GM19468 (cell line): ENCODE measurements around the gene PKM.
"Not testable (repeated sequence)": the region's sequence is repeated elsewhere in the genome, so short reads cannot be mapped to it uniquely, and the experiment has no call there.

Experiments used
- ATAC-seq: cut with Tn5 transposase; IDR thresholded peaks from one replicate; pipeline ENCODE4 v1.9.1; 2021; ENCODE audit warnings: mild to moderate bottlenecking, moderate library complexity, moderate number of reproducible peaks; ENCODE audit not compliant: unreplicated experiment; ENCODE audit errors: extremely low read depth

The PKM gene

DNA sequence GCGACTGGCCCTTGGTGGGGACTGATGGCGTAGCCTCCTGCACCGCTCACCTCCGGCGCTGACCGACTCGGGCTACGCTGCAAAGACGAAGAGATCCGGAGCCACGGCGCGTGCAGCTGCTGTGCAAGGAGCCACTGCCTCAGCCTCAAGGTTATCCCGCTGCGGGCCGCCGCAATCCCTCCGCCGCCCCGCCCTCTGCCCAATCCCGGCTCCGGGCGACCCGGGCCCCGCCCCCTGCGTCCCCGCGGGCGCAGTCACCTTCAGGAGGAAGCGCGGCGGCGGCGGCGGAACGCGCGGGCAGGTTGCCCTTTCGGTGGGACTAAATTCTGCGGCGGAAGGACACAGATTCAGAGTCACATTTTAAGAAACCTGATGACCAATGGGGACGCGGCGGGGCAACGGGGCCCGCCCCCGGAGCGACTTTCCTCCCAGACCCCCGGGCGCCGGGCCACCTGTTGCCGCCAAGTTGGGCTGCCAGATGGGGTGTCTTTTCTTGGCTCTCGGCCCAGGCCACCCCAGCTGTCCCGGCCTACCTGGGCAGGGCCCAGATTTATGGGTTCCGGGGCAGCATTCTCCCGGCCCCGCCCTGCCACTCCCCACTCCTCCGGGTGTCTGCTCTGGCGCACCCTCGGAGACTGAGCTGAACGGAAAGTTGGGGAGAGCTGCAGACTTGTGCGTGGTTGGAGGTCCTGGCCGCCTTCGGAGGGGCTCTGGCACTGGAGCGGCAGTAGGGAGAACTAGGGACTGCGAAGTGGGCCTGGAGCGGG, at the start of gene PKM:
TSS of gene PKM (minus strand) at position 125 of the 767 bp plus-strand sequence. CDS start 12,093 bp downstream, outside the sequence.
- peak; percentile 31 for ATAC-seq

DNA sequence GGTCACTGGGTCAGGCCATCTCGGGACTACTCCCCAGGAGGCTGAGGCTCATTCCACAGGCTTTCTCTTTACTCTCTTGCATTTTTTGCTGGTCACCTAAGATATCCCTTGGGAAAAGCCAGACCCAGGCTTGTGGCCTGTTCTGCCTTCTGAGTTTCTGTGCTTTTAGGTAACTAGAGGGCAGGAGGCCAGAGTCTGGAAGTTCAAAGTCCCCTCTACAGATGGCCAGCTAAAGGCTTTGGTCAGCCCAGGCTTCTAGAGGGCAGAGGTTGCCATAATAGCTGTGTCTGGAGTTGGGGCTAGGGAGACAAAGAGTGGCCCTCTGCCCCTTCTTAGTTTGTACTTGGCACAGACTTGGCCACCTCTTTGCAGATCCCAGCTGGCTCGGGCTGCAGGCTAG, 49.8 kb upstream of the PKM start:
- no peak for ATAC-seq

DNA sequence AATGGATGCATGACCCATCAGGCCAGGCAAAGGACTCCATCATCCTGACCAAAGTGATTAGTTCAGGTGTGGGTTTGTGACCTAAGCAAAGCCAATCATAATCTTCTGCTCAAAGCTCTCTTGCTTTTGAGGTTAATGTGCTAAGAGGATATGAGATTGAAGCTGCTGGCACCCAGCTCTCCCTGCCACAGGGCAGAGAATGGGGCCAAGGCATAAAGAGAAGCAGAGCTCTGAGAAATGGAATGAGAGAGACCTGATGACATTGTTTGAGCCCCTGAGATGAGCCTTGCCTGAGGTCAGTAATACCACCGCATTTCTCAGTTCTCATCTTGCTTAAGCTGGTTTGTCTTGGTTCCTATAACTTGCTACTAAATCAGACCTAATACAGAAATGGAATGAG, 47.7 kb upstream of the PKM start:
- ATAC-seq = no peak

DNA sequence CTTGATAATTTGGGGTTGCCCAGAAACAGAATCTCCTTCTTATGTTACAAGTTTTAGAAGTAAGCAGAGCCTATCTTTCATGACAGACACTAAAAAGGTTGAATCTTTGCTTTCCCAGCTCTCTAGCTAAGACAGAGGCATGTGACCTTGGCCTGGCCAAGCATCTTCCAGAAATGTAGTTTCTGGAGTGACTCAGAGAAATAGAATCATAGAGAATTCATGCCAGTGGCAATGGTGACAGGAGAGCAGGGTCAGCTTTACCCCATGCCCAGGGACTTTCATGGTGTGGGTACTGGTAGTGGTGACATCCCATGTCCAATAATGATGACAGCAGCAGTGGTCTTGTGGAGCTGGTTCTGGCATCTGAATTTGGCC, 45.3 kb upstream of the PKM start:
- ATAC-seq = no peak

DNA sequence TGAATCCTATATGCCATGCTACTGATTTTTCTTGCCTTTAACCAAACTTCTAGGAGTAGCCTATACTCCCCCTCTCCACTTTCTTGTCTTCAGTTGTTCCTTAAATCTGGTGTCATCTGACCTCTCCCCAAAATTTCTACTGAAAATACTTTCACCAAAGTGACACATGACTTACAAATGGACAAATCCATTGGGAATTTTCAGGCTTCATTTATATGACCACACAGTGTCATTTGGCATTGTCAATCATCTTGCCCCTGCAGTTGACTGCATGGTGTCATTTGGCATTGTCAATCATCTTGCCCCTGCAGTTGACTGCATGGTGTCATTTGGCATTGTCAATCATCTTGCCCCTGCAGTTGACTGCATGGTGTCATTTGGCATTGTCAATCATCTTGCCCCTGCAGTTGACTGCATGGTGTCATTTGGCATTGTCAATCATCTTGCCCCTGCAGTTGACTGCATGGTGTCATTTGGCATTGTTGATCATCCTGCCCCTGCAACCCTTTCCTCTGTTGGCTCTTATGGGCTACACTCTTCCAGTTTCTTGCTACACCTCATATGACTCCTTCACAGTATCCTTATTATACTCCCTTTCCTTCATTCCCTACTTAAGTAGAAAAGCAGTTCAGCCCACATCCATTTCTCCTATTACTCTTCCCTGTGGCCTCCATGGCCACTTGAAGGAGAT, 44.8 kb upstream of the PKM start:
- ATAC-seq = not testable (repeated sequence)

DNA sequence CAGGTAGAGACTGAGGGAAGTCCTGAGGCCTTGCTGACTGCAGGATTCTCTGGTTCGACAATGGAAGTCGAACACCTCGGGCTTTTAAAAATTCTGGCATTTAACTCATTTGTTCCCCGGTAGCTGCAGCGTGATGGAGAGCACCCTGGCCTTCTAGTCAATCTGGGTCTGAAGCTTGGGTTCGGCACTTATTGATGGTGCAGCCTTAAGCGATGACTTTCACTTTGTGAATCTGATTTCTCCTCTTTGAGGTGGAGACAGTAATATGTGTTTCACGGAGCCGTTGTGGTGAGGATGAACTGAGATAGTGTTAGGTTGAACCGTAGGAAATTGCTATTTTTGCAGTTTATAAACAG, 42.0 kb upstream of the PKM start:
- no peak for ATAC-seq

DNA sequence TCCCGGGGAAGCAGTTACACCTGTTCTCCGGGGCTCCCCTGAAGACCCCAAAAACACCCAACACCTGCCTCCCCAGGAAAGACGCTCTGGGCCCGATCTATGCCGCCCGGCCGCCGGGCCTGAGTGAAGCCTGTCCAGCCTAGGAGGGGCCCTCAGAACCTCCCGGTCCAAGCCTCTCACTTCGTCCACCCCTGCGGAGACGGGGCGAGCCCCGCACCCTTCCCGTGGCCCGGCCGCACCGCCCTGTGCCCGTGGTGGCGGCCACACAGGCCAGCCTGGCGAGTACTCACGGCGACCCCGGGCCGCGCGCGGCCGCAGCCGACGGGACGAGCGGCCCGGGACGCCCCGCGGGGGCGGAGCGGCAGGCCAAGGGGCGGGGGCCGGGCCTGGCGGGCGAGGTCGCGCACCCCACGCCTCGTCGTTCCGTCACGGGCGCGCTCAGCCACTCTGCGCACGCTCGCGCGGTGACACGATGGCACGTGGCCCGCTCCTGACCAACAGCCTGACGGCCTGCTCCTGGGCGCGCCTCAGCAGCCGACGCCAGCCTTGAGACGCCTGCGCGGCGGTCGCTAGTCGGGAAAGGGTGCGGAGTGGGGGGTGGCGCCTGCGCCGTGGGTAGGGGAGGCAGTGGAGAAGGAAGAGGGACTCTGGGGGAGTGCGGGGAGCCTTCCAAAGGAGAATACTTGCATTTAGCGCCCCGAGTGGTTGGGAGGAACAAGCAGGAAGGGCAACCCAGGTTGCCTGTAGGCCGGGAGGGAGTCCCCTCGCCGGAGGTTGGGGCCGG, 41.4 kb upstream of the PKM start, which contains the start of gene PARP6:
TSS of gene PARP6 (minus strand) at position 342 of the 784 bp plus-strand sequence. CDS start 5,077 bp downstream, outside the sequence.
- peak; percentile 88 for ATAC-seq

DNA sequence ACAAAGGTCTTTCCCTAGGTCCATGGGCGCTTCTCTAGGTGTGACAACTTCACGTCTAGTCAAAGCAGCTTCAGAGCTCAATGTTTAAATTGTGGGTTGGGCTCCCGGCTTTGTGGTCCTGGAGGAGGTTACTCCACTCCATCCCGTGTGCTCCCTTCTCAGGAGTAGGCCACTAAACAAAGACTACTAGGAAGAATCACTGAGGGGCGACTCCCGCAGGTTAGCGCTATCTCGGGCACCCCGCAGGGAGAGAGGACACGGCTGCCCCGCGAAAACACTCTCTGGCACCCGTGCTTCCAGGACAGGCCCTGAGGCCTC, 40.9 kb upstream of the PKM start:
- ATAC-seq = no peak

DNA sequence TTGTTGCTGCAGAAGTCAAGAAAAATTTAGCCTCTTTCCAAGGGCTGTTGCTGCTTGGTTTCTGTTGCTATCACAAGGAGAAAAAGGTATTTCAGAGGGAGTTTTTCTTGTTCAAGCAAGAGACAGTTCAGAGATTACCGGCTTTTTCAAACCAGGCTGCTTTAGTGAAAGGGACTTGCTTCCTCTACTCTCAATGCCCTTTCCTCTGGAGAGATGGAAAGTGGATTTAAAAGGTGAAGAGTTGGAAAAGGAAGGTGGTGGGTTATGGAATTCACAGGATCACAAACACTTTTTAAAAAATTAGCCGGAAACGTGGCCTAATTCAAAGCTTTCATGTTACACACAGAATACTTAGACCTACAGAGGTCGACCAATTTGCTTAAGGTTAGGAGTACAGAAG, 40.2 kb upstream of the PKM start:
- no peak for ATAC-seq

DNA sequence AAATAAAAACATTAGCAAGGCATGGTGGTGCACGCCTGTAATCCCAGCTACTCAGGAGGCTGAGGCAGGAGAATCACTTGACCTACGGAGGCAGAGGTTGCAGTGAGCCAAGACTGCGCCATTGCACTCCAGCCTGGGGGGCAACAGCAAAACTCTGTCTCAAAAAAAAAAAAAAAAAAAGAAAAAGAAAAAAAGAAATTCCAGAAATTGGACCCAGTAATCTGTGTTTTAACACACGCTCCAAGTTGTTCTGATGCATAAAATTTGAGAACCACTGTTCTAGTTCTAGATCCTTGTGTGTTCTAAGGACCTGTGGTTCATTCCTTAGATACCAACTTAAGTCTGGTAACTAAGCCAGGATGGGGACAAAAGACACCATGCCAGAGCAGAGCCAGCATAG, 38.7 kb upstream of the PKM start:
- no peak for ATAC-seq

DNA sequence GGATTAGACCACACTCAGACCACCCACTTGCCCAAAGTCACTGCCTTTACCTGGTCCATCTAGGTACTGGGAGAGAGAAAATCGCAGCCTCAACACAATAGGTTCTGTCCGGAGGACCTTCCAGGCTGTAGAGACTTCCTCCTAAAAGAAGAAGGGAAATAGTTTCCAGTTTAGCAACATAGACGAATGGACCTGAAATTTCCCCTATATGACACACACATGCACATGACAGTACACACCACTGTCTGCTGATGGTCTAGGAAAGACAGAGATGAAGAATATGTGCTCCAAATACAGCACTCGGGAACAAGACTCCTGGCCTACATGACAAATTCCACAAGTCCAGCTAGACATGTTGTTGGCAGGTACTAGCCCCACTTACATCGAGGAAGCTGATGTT, 34.0 kb upstream of the PKM start:
- no peak for ATAC-seq

DNA sequence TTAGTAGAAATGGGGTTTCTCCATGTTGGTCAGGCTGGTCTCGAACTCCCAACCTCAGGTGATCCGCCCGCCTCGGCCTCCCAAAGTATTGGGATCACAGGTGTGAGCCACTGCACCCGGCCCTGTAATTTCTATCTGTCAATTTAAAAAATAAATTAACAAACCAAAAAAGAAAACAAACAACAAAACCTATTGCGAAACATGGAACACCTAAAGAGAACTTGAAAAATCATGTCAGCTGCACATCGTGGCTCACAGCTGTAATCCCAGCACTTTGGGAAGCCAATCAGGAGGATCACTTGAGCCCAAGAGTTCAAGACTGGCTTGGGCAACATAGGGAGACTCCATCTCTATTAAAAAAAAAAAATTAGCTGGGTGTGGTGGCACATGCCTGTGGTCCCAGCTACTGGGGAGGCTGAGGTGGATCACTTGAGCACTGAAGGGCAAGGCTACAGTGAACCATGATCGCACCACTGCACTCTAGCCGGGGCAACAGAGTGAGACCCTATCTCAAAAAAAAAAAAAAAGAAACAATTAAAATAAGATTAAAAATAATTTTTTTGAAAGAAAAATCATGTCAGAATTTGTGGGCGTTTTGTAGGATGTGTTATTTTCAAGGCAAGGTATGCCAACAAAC, 21.8 kb upstream of the PKM start:
- no peak for ATAC-seq

DNA sequence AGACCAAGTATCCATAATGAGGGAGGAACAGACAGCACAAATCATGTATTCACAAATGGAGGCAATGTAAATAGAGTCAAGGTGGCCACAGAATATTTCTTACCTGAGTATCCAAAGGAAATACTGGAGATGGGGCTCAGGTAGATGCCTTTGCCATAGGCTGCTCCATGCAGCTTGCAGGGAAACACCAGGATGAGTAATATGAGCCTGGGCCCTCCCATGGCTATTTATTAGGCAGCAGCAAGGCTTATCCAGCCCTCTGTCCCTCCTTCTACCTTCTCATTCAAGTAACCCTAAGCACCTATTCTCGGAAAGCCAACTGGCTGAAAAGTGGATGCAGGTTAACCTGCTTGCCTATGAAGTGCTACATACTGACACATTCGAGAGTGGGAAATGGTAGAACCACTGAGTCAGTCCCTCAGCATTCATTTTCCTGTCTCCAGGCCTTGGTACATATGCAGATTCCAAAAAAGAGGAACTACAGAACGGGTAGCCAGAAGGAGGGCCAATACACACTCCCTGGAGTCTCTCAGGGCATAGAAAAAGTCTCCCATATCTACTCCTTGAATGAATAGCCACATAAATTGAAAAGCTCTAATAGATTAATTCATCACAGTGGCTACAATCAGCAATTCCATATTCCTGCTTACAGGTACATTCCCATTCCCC, 18.3 kb upstream of the PKM start:
- ATAC-seq = no peak

DNA sequence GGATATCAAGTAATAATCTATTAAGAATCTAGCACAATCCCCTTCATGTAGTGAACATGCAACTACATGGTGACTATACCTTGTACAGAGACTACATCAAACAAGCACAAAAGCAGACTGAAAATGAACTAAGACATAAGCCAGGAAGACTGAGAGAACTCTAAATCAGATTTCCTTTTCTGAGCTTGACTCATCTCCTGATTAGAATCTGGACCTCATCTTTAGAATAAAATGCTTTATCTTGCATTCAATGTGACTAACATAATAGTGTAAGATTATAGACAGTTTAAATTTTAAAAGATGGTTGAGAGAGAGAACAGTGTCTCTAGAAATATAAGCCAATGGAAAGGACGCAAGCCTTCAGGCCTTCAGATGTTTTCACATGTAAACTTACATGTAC, 17.5 kb upstream of the PKM start:
- no peak for ATAC-seq

DNA sequence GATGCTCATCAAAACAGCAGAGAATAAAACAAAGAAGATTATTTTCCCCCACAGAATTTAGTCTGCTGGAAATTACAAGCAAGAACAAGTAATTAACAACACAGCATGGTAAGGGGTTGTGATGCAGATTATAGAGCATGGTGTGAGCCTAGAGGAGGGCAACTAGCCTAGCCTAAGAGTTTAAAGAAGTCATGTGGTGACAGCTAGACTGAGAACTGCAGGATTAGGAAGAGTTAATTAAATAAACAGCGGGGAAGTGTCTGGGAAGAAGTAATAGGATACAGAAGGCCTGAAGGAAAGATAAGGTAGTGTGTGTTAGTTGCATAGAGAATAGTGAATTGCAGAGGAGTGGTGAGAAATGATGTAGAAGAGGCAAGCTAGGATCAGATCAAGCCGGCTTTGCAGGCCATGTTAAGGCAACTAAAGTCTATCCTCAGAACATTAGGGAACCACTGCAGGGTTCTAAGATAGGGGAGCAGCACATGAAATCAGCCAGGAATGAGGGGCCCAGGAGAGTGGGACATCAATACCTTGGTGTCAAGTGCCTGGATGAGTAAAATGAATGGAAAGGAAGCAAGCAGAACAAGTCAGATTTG, 11.9 kb upstream of the PKM start:
- no peak for ATAC-seq

DNA sequence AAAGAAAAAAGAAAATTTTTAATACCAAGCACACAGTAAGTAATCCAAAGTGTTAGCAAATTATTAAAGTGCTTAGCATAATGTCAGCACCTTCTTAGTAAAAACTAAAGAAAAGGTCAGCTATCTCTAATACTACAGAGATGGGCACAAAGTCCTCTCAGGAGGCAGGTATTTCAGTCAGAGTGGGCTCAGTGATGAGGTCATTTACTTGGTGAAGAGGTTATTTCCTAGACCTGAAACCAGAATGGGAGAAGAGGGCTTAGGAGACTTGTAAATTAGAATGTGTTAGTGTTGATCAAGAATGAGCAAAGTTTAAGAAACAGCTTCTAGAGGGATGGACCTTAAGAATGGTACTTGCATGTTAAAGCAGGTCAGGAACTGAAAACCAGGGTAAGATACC, 8.7 kb upstream of the PKM start:
- no peak for ATAC-seq

DNA sequence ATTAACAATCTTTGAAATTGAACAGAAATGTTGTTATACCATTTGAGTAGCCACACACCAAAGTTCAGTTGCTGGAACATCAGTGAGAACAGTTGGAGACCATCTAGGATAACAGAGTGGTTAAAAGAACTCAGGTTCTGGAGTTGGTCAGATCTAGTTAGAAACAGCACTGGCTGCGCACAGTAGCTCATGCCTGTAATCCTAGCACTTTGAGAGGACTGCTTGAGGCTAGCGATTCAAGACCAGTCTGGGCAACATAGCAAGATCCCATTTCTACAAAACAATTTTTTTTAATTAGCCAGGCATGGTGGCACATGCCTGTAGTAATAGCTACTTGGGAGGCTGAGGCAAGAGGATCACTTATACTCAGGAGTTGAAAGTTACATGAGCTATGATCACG, 7.6 kb upstream of the PKM start:
- ATAC-seq = no peak

DNA sequence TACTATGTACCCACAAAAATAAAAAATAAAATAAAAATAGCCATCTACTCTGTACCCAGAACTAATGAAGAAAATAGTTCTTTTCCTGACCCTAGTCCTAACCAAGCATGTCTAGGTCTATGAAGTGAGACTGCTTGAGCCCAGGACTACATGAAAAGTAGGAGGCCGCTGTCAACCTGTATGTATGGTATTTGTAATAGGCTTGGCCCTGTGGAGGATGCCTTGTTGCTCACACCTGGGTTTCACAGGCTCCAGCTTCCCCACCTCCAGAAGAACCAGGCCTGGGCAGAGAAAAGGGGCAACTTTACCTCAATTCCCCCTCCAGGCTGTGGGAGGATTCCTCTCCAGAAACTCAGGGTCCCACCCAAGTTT, 6.8 kb upstream of the PKM start:
- no peak for ATAC-seq

DNA sequence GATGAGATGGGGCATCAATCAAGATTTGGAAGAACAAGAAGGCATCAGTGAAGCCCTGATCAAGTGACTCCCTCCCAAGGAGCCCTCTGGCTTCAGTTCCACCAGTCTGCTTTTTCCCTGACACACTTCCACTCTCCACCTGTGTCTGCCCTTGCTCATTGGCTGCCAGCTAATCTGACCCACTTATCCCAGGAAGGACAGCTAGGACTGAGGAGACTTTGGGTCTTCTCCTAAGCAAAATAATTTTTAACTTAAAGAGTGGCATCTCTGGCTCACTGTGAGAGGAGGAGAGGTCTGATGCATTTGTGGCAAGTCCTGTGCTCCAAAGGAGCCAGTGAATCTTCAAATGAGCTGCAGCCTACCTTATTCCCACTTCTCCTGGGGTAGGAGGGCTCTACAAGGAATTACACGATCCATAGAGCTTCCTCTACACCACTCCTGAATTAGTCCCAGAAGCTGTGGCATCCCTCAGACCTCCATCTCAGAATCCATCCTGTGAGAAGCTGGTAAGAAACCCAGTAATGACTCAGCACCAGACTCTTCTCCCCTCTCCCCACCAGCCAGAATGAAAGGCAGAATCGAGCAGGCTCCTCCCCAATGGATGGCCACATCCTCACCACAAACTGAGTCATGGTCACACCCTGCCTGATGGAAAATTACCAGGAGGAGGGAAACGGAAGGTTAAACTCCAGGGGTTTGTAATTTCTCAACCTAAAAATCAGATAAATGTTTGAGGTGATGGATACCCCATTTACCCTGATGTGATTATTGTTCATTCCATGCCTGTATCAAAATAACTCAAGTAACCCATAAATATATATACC, 6.3 kb upstream of the PKM start:
- ATAC-seq = no peak
